HepG2 (cell line): ENCODE measurements around the gene ACADS. TPM values are rescaled to one million over a fixed set of nuclear protein-coding genes. Genes with fewer than 3 reads are reported as not detected.

Source experiments
- ATAC-seq: fragments of 200-7000 bp; cut with Tn5 transposase; 3 replicates; pipeline ENCODE4 v1.9.1; 2020; ENCODE audit warnings: mild to moderate bottlenecking, moderate library complexity
- BruUV-seq: library from RNA; stranded (reverse); fragments of 400-500 nt; replicated peaks from 2 replicates; lab custom pipeline; 2021; lab: Mats Ljungman, UMichigan
- CTCF ChIA-PET: fragments of 300-600 bp; formaldehyde crosslinking; extraction: SDS; loops from one replicate; lab custom pipeline; 2021; ENCODE audit warnings: low total read pairs, inconsistent platforms, low intra/inter-chr PET ratio; lab: Yijun Ruan, JAX
- POLR2A ChIA-PET: fragments of 350-600 bp; sonication (Branson Sonifier 250); formaldehyde crosslinking; loops from one replicate; lab custom pipeline; 2020; ENCODE audit warnings: antibody characterized with exemption, inconsistent platforms; lab: Yijun Ruan, JAX
- DNase-seq: peaks from one replicate; pipeline ENCODE4 v3.0.0-alpha.2; 2015; ENCODE audit warnings: low spot score
- FAIRE-seq: peaks from 3 replicates; lab custom pipeline; 2011; peaks lifted over from hg19 to GRCh38; lab: Jason Lieb, UNC
- H2AFZ ChIP-seq: one replicate; pipeline ENCODE4 v1.6.1; 2011; ENCODE audit warnings: low read length, inconsistent platforms
- H3K27ac ChIP-seq: fragments of 300-600 bp; 3 replicates; pipeline ENCODE4 v1.8.0; 2011; ENCODE audit warnings: mixed run types, mild to moderate bottlenecking, mixed read lengths, low read length, inconsistent platforms; ENCODE audit not compliant: insufficient read depth; ENCODE audit errors: extremely low read length
- H3K27me3 ChIP-seq, 2 experiments: fragments of 200-600 bp in 1 of 2; 2 replicates in 1 of 2; 3 replicates in 1 of 2; pipeline versions ENCODE4 v1.6.0 to v1.8.0; 2011; ENCODE audit warnings: low read length in 2 of 2, mild to moderate bottlenecking in 2 of 2, moderate library complexity in 2 of 2, inconsistent platforms in 1 of 2; ENCODE audit not compliant: insufficient read depth in 2 of 2, control insufficient read depth in 1 of 2
- H3K36me3 ChIP-seq, 2 experiments: fragments of 200-600 bp in 1 of 2; replicated peaks in 1 of 2; 2 replicates in 1 of 2; 3 replicates in 1 of 2; pipeline versions ENCODE4 v1.5.1 to v1.8.0; 2011; ENCODE audit warnings: low read length in 2 of 2, inconsistent platforms in 1 of 2; ENCODE audit not compliant: insufficient read depth in 2 of 2, control insufficient read depth in 1 of 2
- H3K4me1 ChIP-seq: 2 replicates; pipeline ENCODE4 v1.5.1; 2012; ENCODE audit warnings: low read length, inconsistent platforms; ENCODE audit not compliant: insufficient read depth
- H3K4me2 ChIP-seq: 2 replicates; pipeline ENCODE4 v1.6.0; 2011; ENCODE audit warnings: low read depth, low read length, inconsistent platforms
- H3K4me3 ChIP-seq, 3 experiments: fragments of 200-600 bp in 1 of 3; sonication (generic), shearing (Covaris generic) in 1 of 3; replicated peaks in 1 of 3; 2 replicates each; pipeline ENCODE4 v1.5.1; 2011 to 2016; ENCODE audit warnings: low read length in 3 of 3, inconsistent platforms in 2 of 3, low read depth in 2 of 3, mild to moderate bottlenecking in 2 of 3, control low read depth in 1 of 3, mixed read lengths in 1 of 3; ENCODE audit not compliant: insufficient read depth in 1 of 3
- H3K79me2 ChIP-seq: one replicate; pipeline ENCODE4 v1.6.1; 2011; ENCODE audit warnings: low read length, inconsistent platforms; ENCODE audit not compliant: insufficient read depth
- H3K9ac ChIP-seq: 2 replicates; pipeline ENCODE4 v1.6.0; 2011; ENCODE audit warnings: mild to moderate bottlenecking, low read depth, low read length, inconsistent platforms; ENCODE audit not compliant: insufficient read depth
- H3K9me3 ChIP-seq: 2 replicates; pipeline ENCODE4 v1.5.1; 2012; ENCODE audit warnings: mild to moderate bottlenecking, low read length
- H4K20me1 ChIP-seq: 2 replicates; pipeline ENCODE4 v1.6.0; 2011; ENCODE audit warnings: inconsistent platforms, mild to moderate bottlenecking, low read length, moderate library complexity; ENCODE audit not compliant: insufficient read depth
- ATF7-NPFF ChIP-seq: sonication (generic); formaldehyde crosslinking; IDR thresholded peaks from 2 replicates; pipeline ENCODE4 v1.8.1; 2023; ENCODE audit warnings: mild to moderate bottlenecking, low read depth, missing genetic modification reagents, moderate library complexity
- CCAR2 ChIP-seq: fragments of 200-400 bp; formaldehyde crosslinking; optimal IDR thresholded peaks from 2 replicates; pipeline ENCODE3; 2018; ENCODE audit warnings: low read depth, mild to moderate bottlenecking, low read length, moderate library complexity
- FLYWCH1 ChIP-seq: sonication (generic); formaldehyde crosslinking; IDR thresholded peaks from 2 replicates; pipeline ENCODE4 v1.8.1; 2023; ENCODE audit warnings: mild to moderate bottlenecking, missing genetic modification reagents
- FOXO1 ChIP-seq: sonication (generic); formaldehyde crosslinking; IDR thresholded peaks from 2 replicates; pipeline ENCODE4 v1.4.0; 2020; ENCODE audit warnings: missing genetic modification reagents
- PCBP2 ChIP-seq: fragments of 200-400 bp; formaldehyde crosslinking; optimal IDR thresholded peaks from 2 replicates; pipeline ENCODE3; 2018; ENCODE audit warnings: low read length, low read depth; ENCODE audit not compliant: poor library complexity, severe bottlenecking
- ZBTB1 ChIP-seq: sonication (generic); formaldehyde crosslinking; IDR thresholded peaks from 2 replicates; pipeline ENCODE4 v1.4.0; 2020; ENCODE audit warnings: missing genetic modification reagents, borderline replicate concordance
- ZNF589 ChIP-seq: sonication (generic); formaldehyde crosslinking; conservative IDR thresholded peaks from 2 replicates; pipeline ENCODE4 v1.8.0; 2022; ENCODE audit warnings: mild to moderate bottlenecking, moderate library complexity, missing genetic modification reagents
- WGBS: methylation state at CpG from one replicate; pipeline ENCODE4 v1.1.6; 2017; ENCODE audit warnings: low lambda C conversion rate; 5-methylcytosine and 5-hydroxymethylcytosine counted together
- in situ Hi-C: cut with HindIII; loops from 2 replicates; pipeline ENCODE4 v1.10.0; 2017; ENCODE audit warnings: low pct_unique_long_range_greater_than_20kb; ENCODE audit not compliant: extremely low pct_ligation_motif_present
- intact Hi-C: fragments of 100-400 bp; cut with micrococcal nuclease; formaldehyde crosslinking; loops from one replicate; pipeline ENCODE4 v1.10.0; 2022; ENCODE audit not compliant: unreplicated experiment
- polyA plus RNA-seq, 8 experiments: library from polyadenylated mRNA; depleted of rRNA in 3 of 8; stranded (reverse) in 7 of 8; unstranded in 1 of 8; fragments of >200 nt; fragmentation: Illumina TruSeq in 4 of 8; extraction: Trizol in 4 of 8; gene quantifications; 2 replicates each; pipeline versions ENCODE4 v1.2.1 to v1.2.3, GENCODE V29; 2011 to 2016; ENCODE audit warnings: low read depth in 4 of 8, missing spikeins in 1 of 8, mixed read lengths in 1 of 8; ENCODE audit not compliant: insufficient read depth in 1 of 8
- total RNA-seq, 5 experiments: library from RNA; depleted of rRNA; stranded (reverse); fragments of >200 nt; fragmentation: Illumina TruSeq; extraction: Trizol; gene quantifications; 2 replicates each; pipeline ENCODE4 v1.2.3, GENCODE V29; 2016; ENCODE audit warnings: low read depth in 1 of 5
- TF ChIP-seq, protein P1 (sequence below): fragments of 450-650 bp; IDR thresholded peaks from 2 replicates; pipeline ENCODE4 v1.6.1; 2017; ENCODE audit warnings: mild to moderate bottlenecking
- TF ChIP-seq, protein P2 (sequence below): sonication (generic); formaldehyde crosslinking; IDR thresholded peaks from 2 replicates; pipeline ENCODE4 v1.4.0; 2020; ENCODE audit warnings: missing genetic modification reagents
- TF ChIP-seq, protein P3 (sequence below): sonication (generic); formaldehyde crosslinking; IDR thresholded peaks from 2 replicates; pipeline ENCODE4 v1.4.0; 2020; ENCODE audit warnings: missing genetic modification reagents

ACADS gene
- total and polyA plus RNA-seq, 2 of the 13 experiments (the other 11 are each of a cell fraction or from before 2014, with no cell fraction given) = 17.4 to 27.7 TPM

DNA sequence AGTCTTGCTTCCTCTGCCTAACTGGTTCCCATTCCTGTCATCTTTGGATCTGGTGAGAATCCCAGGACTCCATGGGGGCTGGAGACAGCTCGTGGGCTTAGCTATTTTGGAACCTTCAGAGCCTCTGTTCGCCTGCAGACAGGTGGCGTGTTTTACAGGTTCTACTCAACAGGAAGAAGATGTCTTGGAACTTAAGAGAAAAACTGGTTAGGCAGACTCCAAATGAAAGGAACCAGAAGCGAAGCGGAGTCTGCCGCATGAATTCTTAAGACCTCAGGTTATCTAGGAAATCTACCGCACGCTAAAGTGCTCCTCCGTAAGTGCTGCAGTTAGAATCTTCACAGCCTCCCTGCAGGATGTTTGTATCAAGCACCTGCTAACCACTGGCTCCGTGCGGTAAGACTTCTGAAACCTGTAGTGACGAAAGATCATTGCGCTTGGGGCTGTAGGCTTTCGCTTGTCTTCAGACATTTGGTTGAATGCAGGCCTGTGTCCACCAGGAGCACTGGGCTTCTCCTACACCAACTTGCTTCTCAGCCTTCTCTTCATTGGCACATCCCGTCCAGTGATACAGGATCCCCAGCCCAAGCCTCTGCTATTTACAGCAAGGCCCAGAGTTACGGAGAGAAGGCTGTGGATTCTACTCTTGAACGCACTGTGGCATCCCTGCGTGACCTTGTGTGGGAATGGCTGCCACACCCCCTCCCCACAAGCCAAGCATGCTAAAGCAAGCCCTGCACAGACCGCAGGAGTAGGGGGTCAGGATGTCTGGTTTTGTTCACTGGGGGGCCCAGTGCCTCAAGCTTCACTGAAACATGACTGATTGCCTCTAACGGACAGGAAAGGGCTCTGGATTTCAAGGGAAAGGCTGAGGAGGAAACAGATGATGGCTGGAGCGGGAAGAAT lies 35.0 kb downstream of the ACADS start:
- H3K4me2 ChIP-seq = no peak overlapping the region
- no peak overlapping the region for H2AFZ ChIP-seq
- WGBS = 93% methylated on average over 19 of the region's 21 CpGs
- TF ChIP-seq, protein P1, sequence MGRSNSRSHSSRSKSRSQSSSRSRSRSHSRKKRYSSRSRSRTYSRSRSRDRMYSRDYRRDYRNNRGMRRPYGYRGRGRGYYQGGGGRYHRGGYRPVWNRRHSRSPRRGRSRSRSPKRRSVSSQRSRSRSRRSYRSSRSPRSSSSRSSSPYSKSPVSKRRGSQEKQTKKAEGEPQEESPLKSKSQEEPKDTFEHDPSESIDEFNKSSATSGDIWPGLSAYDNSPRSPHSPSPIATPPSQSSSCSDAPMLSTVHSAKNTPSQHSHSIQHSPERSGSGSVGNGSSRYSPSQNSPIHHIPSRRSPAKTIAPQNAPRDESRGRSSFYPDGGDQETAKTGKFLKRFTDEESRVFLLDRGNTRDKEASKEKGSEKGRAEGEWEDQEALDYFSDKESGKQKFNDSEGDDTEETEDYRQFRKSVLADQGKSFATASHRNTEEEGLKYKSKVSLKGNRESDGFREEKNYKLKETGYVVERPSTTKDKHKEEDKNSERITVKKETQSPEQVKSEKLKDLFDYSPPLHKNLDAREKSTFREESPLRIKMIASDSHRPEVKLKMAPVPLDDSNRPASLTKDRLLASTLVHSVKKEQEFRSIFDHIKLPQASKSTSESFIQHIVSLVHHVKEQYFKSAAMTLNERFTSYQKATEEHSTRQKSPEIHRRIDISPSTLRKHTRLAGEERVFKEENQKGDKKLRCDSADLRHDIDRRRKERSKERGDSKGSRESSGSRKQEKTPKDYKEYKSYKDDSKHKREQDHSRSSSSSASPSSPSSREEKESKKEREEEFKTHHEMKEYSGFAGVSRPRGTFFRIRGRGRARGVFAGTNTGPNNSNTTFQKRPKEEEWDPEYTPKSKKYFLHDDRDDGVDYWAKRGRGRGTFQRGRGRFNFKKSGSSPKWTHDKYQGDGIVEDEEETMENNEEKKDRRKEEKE = no peak
- TF ChIP-seq ZBTB1 (CRISPR knock-in tag) (no peak), CCAR2 (no peak), FLYWCH1 (CRISPR knock-in tag) (no peak), ZNF589 (CRISPR knock-in tag) (no peak), FOXO1 (CRISPR knock-in tag) (no peak), PCBP2 (no peak), ATF7-NPFF (CRISPR knock-in tag) (no peak)
- TF ChIP-seq, protein P2, sequence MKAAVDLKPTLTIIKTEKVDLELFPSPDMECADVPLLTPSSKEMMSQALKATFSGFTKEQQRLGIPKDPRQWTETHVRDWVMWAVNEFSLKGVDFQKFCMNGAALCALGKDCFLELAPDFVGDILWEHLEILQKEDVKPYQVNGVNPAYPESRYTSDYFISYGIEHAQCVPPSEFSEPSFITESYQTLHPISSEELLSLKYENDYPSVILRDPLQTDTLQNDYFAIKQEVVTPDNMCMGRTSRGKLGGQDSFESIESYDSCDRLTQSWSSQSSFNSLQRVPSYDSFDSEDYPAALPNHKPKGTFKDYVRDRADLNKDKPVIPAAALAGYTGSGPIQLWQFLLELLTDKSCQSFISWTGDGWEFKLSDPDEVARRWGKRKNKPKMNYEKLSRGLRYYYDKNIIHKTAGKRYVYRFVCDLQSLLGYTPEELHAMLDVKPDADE (CRISPR knock-in tag) = no peak
- TF ChIP-seq, protein P3, sequence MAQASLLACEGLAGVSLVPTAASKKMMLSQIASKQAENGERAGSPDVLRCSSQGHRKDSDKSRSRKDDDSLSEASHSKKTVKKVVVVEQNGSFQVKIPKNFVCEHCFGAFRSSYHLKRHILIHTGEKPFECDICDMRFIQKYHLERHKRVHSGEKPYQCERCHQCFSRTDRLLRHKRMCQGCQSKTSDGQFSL (CRISPR knock-in tag) = no peak
- CTCF ChIA-PET = no interaction called here
- no peak overlapping the region for H3K4me3 ChIP-seq
- H4K20me1 ChIP-seq = no peaks in the 10 kb centered on the region
- H3K4me1 ChIP-seq = no peaks in the 10 kb centered on the region
- no peak overlapping the region for H3K9ac ChIP-seq
- FAIRE-seq = no peak
- no peak for ATAC-seq
- H3K27ac ChIP-seq = no peak overlapping the region
- H3K27me3 ChIP-seq = no peaks in the 10 kb centered on the region
- in situ Hi-C loops = no loop called here
- intact Hi-C loops = no loop called here
- no peaks in the 10 kb centered on the region for H3K79me2 ChIP-seq
- peaks cover 5 to 36% of the 10 kb centered on the region in 2 experiments for H3K36me3 ChIP-seq
- POLR2A ChIA-PET = no interaction called here
- BruUV-seq = no TSS peak
- H3K9me3 ChIP-seq = no peaks in the 10 kb centered on the region
- no peak for DNase-seq
